Measurements from ENCODE around the gene SLC5A1.

GRCh38 chr22:32040324-32040904 lies 2.6 kb upstream of the SLC5A1 start:
- TF ChIP-seq CTCF (IDR thresholded peaks at IDR 0.05) (no peak), POLR2A (IDR thresholded peaks at IDR 0.05) (no peak)
